CD14-positive monocyte (primary cell): ENCODE data around the gene NRP2. TPM values are rescaled to one million over a fixed set of nuclear protein-coding genes. Genes with fewer than 3 reads are reported as not detected.

Experiments used
- DNase-seq, 3 donors: peaks; one replicate each; pipeline ENCODE4 v3.0.0-alpha.2; 2011 to 2022
- H2AFZ ChIP-seq: 2 replicates; pipeline ENCODE4 v1.6.0; 2012; ENCODE audit warnings: mild to moderate bottlenecking, low read depth, low read length, inconsistent platforms; ENCODE audit not compliant: insufficient read depth, poor library complexity, severe bottlenecking
- H3K27ac ChIP-seq, 2 donors: 1 replicate in 1 of 2; 2 replicates in 1 of 2; pipeline ENCODE4 v1.5.1; 2012 to 2013; ENCODE audit warnings: low read length in 2 of 2, control low read depth in 1 of 2, inconsistent platforms in 1 of 2, low read depth in 1 of 2, mild to moderate bottlenecking in 1 of 2
- H3K27me3 ChIP-seq, 2 donors: one replicate each; pipeline versions ENCODE4 v1.6.0 to v1.6.1; 2011 to 2013; ENCODE audit warnings: low read length in 2 of 2; ENCODE audit not compliant: control insufficient read depth in 2 of 2, insufficient read depth in 2 of 2
- H3K36me3 ChIP-seq, 2 donors: replicated peaks in 1 of 2; 1 replicate in 1 of 2; 2 replicates in 1 of 2; pipeline versions ENCODE4 v1.5.1 to v1.6.1; 2012 to 2013; ENCODE audit warnings: low read length in 2 of 2, control low read depth in 1 of 2, inconsistent platforms in 1 of 2, mild to moderate bottlenecking in 1 of 2; ENCODE audit not compliant: insufficient read depth in 2 of 2, control insufficient read depth in 1 of 2
- H3K4me1 ChIP-seq, 2 donors: 1 replicate in 1 of 2; 2 replicates in 1 of 2; pipeline versions ENCODE4 v1.5.1 to v1.6.1; 2012 to 2013; ENCODE audit warnings: low read length in 2 of 2, control low read depth in 1 of 2, inconsistent platforms in 1 of 2, mild to moderate bottlenecking in 1 of 2, moderate library complexity in 1 of 2; ENCODE audit not compliant: insufficient read depth in 2 of 2, control insufficient read depth in 1 of 2
- H3K4me2 ChIP-seq: replicated peaks from 2 replicates; pipeline ENCODE3; 2012; ENCODE audit warnings: low read length, moderate library complexity, mild to moderate bottlenecking; ENCODE audit not compliant: poor library complexity, severe bottlenecking; ENCODE audit errors: extremely low read depth
- H3K4me3 ChIP-seq, 3 experiments: fragments of 200-600 bp in 1 of 3; sonication (generic) in 1 of 3; replicated peaks in 1 of 3; 1 replicate in 2 of 3; 2 replicates in 1 of 3; pipeline ENCODE4 v1.5.1; 2011 to 2013; ENCODE audit warnings: low read length in 3 of 3, mild to moderate bottlenecking in 3 of 3, control low read depth in 2 of 3, low read depth in 2 of 3, inconsistent platforms in 1 of 3, moderate library complexity in 1 of 3
- H3K79me2 ChIP-seq: 2 replicates; pipeline ENCODE4 v1.6.0; 2012; ENCODE audit warnings: mild to moderate bottlenecking, control low read depth, inconsistent platforms, low read length, moderate library complexity; ENCODE audit not compliant: insufficient read depth
- H3K9ac ChIP-seq: 2 replicates; pipeline ENCODE4 v1.6.0; 2017; ENCODE audit warnings: low read length, mild to moderate bottlenecking; ENCODE audit not compliant: insufficient read depth, poor library complexity, severe bottlenecking
- H3K9me3 ChIP-seq, 2 donors: replicated peaks in 1 of 2; 1 replicate in 1 of 2; 2 replicates in 1 of 2; pipeline versions ENCODE4 v1.5.1 to v1.6.1; 2012 to 2013; ENCODE audit warnings: low read length in 2 of 2, control low read depth in 1 of 2; ENCODE audit not compliant: control insufficient read depth in 1 of 2, insufficient read depth in 1 of 2
- H4K20me1 ChIP-seq: 2 replicates; pipeline ENCODE4 v1.6.0; 2012; ENCODE audit warnings: mild to moderate bottlenecking, low read length, control low read depth, moderate library complexity; ENCODE audit not compliant: insufficient read depth
- H3K27ac Mint-ChIP-seq, 7 donors: one replicate each; pipeline ENCODE4 v1.8.0; 2020; ENCODE audit warnings: mild to moderate bottlenecking in 7 of 7, mixed read lengths in 7 of 7, moderate library complexity in 6 of 7, inconsistent platforms in 2 of 7
- H3K27me3 Mint-ChIP-seq, 3 donors: one replicate each; pipeline ENCODE4 v1.8.0; 2021 to 2022; ENCODE audit warnings: low read depth in 3 of 3, mild to moderate bottlenecking in 3 of 3, mixed read lengths in 3 of 3, moderate library complexity in 3 of 3, inconsistent platforms in 1 of 3
- H3K36me3 Mint-ChIP-seq, 2 donors: one replicate each; pipeline ENCODE4 v1.8.0; 2020; ENCODE audit warnings: mixed read lengths in 2 of 2, inconsistent platforms in 1 of 2, mild to moderate bottlenecking in 1 of 2
- H3K4me1 Mint-ChIP-seq: one replicate; pipeline ENCODE4 v1.8.0; 2020; ENCODE audit warnings: mild to moderate bottlenecking, mixed read lengths
- H3K4me3 Mint-ChIP-seq, 2 donors: one replicate each; pipeline ENCODE4 v1.8.0; 2020; ENCODE audit warnings: mild to moderate bottlenecking in 2 of 2, mixed read lengths in 2 of 2, moderate library complexity in 1 of 2
- H3K9me3 Mint-ChIP-seq, 7 donors: one replicate each; pipeline ENCODE4 v1.8.0; 2020 to 2022; ENCODE audit warnings: mixed read lengths in 7 of 7, mild to moderate bottlenecking in 6 of 7, moderate library complexity in 6 of 7, inconsistent platforms in 2 of 7
- CTCF ChIP-seq: fragments of 200-600 bp; IDR thresholded peaks from one replicate; pipeline ENCODE4 v1.8.0; 2022; ENCODE audit warnings: antibody characterized with exemption, mild to moderate bottlenecking
- WGBS: methylation state at CpG from one replicate; pipeline ENCODE4 v1.1.5; 2013; ENCODE audit warnings: missing lambda C conversion rate; ENCODE audit not compliant: insufficient coverage; 5-methylcytosine and 5-hydroxymethylcytosine counted together
- intact Hi-C, 2 donors: fragments of 100-400 bp; cut with micrococcal nuclease; formaldehyde crosslinking; loops; one replicate each; pipeline versions ENCODE4 v1.15.0 to v1.15.1; 2023
- polyA plus RNA-seq, 3 donors: library from polyadenylated mRNA; depleted of rRNA in 1 of 3; unstranded in 2 of 3; stranded (reverse) in 1 of 3; fragments of 300-500 nt in 2 of 3; fragments of >200 nt in 1 of 3; fragmentation: Illumina TruSeq in 2 of 3; gene quantifications; 1 replicate in 2 of 3; 2 replicates in 1 of 3; pipeline ENCODE4 v1.2.3, GENCODE V29; 2012 to 2021

Gene NRP2
- polyA plus RNA-seq, 3 donors = 0.97 to 3.3 (median 1.6) TPM

GRCh38 chr2:205796805-205797313 lies 114.6 kb downstream of the NRP2 start:
- peaks cover 0 to 11% (median 3%) of the 10 kb centered on the region in 7 donors for H3K9me3 Mint-ChIP-seq
- WGBS = 100% methylated on average over 1 of the region's 5 CpGs
- DNase-seq = no peak
- no peaks in the 10 kb centered on the region for H3K4me1 Mint-ChIP-seq
- intact Hi-C loops = no loop called here
- no peaks in the 10 kb centered on the region for H3K27me3 ChIP-seq
- no peaks in the 10 kb centered on the region for H3K79me2 ChIP-seq
- no peak overlapping the region for H3K9ac ChIP-seq
- H3K36me3 ChIP-seq = no peaks in the 10 kb centered on the region
- H3K4me1 ChIP-seq = no peaks in the 10 kb centered on the region
- no peaks in the 10 kb centered on the region for H3K36me3 Mint-ChIP-seq
- no peak overlapping the region for H3K27ac ChIP-seq
- no peak overlapping the region for H3K4me2 ChIP-seq
- TF ChIP-seq CTCF = no peak
- peaks cover 0 to 7% of the 10 kb centered on the region in 2 donors for H3K9me3 ChIP-seq
- no peak overlapping the region for H3K4me3 ChIP-seq
- H4K20me1 ChIP-seq = no peaks in the 10 kb centered on the region
- no peak overlapping the region for H3K4me3 Mint-ChIP-seq
- H2AFZ ChIP-seq = no peak overlapping the region
- H3K27ac Mint-ChIP-seq = no peak overlapping the region
- peaks cover 0 to 2% (median 0%) of the 10 kb centered on the region in 3 donors for H3K27me3 Mint-ChIP-seq

- no peak for TF ChIP-seq CTCF
- peaks cover 0 to 15% (median 3%) of the 10 kb centered on the region in 7 donors for H3K9me3 Mint-ChIP-seq
- intact Hi-C loops = no loop called here
- Histone ChIP-seq H3K27ac (no peak overlapping the region), H3K4me3 (no peak overlapping the region), H3K36me3 (no peaks in the 10 kb centered on the region), H3K79me2 (no peaks in the 10 kb centered on the region), H3K9me3 (peaks cover 0 to 7% of the 10 kb centered on the region in 2 donors), H2AFZ (no peak overlapping the region), H3K9ac (no peak overlapping the region), H4K20me1 (no peaks in the 10 kb centered on the region), H3K4me1 (no peaks in the 10 kb centered on the region), H3K4me2 (no peak overlapping the region), H3K27me3 (no peaks in the 10 kb centered on the region)
- H3K27ac Mint-ChIP-seq = no peak overlapping the region
- H3K27me3 Mint-ChIP-seq = peaks cover 0 to 2% (median 0%) of the 10 kb centered on the region in 3 donors
- no peak for DNase-seq
- no CpG with 5 or more reads among the region's 4 CpGs for WGBS
- no peaks in the 10 kb centered on the region for H3K4me1 Mint-ChIP-seq
- H3K36me3 Mint-ChIP-seq = no peaks in the 10 kb centered on the region
- no peak overlapping the region for H3K4me3 Mint-ChIP-seq
Measured at GRCh38 chr2:205797866-205798265, 115.6 kb downstream of the NRP2 start.
